Nucleus accumbens (tissue), 56 donors: Measurements from ENCODE around the gene CABP4.

ENCODE experiments used
- DNase-seq, 56 donors: peaks; one replicate each; lab custom pipeline; 2025; lab: John Stamatoyannopoulos, UW

Gene CABP4

GRCh38 chr11:67434395-67434881 is 20.7 kb upstream of the CABP4 start:
- no peak for DNase-seq

- no peak for DNase-seq
These were observed 20.0 kb upstream of the CABP4 start for GRCh38 chr11:67435031-67435726.

GRCh38 chr11:67435727-67436458 is 19.3 kb upstream of the CABP4 start:
- DNase-seq = no peak

GRCh38 chr11:67436459-67437081 is 18.6 kb upstream of the CABP4 start:
- DNase-seq = no peak

- DNase-seq = no peak
These were observed 17.9 kb upstream of the CABP4 start, which contains the start of gene PTPRCAP for GRCh38 chr11:67437082-67437808. TSS of gene PTPRCAP (minus strand) at chr11:67437682. CDS start at chr11:67437619, 63 bp downstream.

GRCh38 chr11:67437809-67438157 is 17.4 kb upstream of the CABP4 start:
- DNase-seq = no peak

- DNase-seq = no peak
These were observed 16.8 kb upstream of the CABP4 start for GRCh38 chr11:67438158-67438902.

- DNase-seq = peak in 6 of 56 donors; percentile 17 to 43 (median 32)
These were observed 15.6 kb upstream of the CABP4 start for GRCh38 chr11:67439321-67440228.

- no peak for DNase-seq
These were observed 14.7 kb upstream of the CABP4 start for GRCh38 chr11:67440229-67441097.

GRCh38 chr11:67441098-67441563 is 14.0 kb upstream of the CABP4 start:
- DNase-seq = no peak

GRCh38 chr11:67441731-67442351 is 13.3 kb upstream of the CABP4 start:
- DNase-seq = no peak

- DNase-seq = no peak
These were observed 12.4 kb upstream of the CABP4 start for GRCh38 chr11:67442504-67443404.

- no peak for DNase-seq
These were observed 9.6 kb upstream of the CABP4 start for GRCh38 chr11:67445515-67445914.

GRCh38 chr11:67448220-67448609 is 6.9 kb upstream of the CABP4 start:
- no peak for DNase-seq

- DNase-seq = peak in 1 of 56 donors; percentile 7
These were observed 5.9 kb upstream of the CABP4 start for GRCh38 chr11:67449116-67449844.
